GM12872 (cell line): Measurements from ENCODE around the gene EIF2AK3.

Source experiments
- TF ChIP-seq, protein P1 (sequence below): IDR thresholded peaks from 3 replicates; pipeline ENCODE4 v1.5.1; 2011; ENCODE audit warnings: low read depth, mild to moderate bottlenecking, low read length, moderate library complexity; ENCODE audit not compliant: insufficient read depth

Gene EIF2AK3

DNA sequence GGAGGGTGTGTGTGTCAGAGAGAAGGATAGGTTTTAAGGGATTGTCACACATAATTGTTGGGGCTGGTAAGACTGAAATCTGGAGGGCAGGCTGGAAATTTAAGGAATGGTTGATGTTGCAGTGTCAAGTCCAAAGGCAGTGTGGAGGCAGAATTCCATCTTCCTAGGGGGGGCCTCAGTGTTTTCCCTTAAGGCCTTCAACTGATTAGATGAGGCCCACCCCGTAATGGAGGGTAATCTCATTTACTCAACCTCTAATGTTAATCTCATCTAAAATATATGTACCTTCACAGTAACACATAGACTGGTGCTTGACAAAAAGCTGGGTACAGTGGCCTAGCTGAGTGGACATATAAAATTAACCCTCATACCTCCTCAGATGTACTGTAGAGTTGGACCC, 33.4 kb upstream of the EIF2AK3 start:
- TF ChIP-seq, protein P1, sequence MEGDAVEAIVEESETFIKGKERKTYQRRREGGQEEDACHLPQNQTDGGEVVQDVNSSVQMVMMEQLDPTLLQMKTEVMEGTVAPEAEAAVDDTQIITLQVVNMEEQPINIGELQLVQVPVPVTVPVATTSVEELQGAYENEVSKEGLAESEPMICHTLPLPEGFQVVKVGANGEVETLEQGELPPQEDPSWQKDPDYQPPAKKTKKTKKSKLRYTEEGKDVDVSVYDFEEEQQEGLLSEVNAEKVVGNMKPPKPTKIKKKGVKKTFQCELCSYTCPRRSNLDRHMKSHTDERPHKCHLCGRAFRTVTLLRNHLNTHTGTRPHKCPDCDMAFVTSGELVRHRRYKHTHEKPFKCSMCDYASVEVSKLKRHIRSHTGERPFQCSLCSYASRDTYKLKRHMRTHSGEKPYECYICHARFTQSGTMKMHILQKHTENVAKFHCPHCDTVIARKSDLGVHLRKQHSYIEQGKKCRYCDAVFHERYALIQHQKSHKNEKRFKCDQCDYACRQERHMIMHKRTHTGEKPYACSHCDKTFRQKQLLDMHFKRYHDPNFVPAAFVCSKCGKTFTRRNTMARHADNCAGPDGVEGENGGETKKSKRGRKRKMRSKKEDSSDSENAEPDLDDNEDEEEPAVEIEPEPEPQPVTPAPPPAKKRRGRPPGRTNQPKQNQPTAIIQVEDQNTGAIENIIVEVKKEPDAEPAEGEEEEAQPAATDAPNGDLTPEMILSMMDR = no peak

GRCh38 chr2:88659538-88659915, 32.3 kb upstream of the EIF2AK3 start:
- TF ChIP-seq, protein P1 = no peak

GRCh38 chr2:88658881-88659537, 31.7 kb upstream of the EIF2AK3 start:
- TF ChIP-seq, protein P1 = no peak

GRCh38 chr2:88658326-88658725, 31.1 kb upstream of the EIF2AK3 start:
- TF ChIP-seq, protein P1 = no peak

GRCh38 chr2:88657131-88657530, 29.9 kb upstream of the EIF2AK3 start:
- TF ChIP-seq, protein P1 = no peak

DNA sequence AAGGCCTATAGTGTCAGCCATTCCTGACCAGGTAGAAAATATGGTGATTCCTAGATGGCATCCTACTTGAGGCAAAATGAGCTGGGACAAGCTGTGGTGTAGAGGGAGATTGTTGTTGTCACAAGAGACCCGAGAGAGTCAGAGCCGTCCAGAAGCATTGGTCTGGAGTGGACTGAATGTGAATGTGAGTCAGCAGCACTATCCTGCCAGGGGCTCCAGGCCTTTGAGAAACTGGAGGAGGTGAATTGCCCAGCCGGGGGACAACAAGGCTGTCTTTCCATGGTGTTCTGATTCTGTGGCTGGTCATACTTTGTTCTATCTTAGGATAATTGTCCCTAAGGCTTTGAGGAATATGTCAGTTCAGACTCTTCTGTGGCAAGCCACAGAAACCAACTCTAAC, 29.4 kb upstream of the EIF2AK3 start:
- TF ChIP-seq, protein P1 = no peak

- TF ChIP-seq, protein P1 = no peak
Observed at GRCh38 chr2:88654714-88655113, 27.4 kb upstream of the EIF2AK3 start.
